ENCODE data around the gene ARID4B. TPM values are rescaled to one million over a fixed set of nuclear protein-coding genes. Genes with fewer than 3 reads are reported as not detected.
A peak's percentile ranks its signal among the peaks of the same experiment; 100 is the strongest.
"Not testable (repeated sequence)": the region's sequence is repeated elsewhere in the genome, so short reads cannot be mapped to it uniquely, and the experiment has no call there.

Gene ARID4B
- total RNA-seq, 1 donor from 2014 or later: 23.0 TPM

- H3K4me3 ChIP-seq (ENCODE audit: low read length in 3 of 3): peak overlapping the region; percentile 75 to 99 (median 98)
- peaks cover 11 to 22% (median 20%) of the 10 kb centered on the region in 3 donors for H3K36me3 ChIP-seq (ENCODE audit: control insufficient read depth in 3 of 3, insufficient read depth in 3 of 3, low read length in 3 of 3)
- no peaks in the 10 kb centered on the region for H3K9me3 ChIP-seq (ENCODE audit: control insufficient read depth in 3 of 3, low read length in 3 of 3)
- peak overlapping the region; percentile 70 for H3K27ac ChIP-seq (ENCODE audit: low read depth, low read length)
- no peaks in the 10 kb centered on the region for H3K27me3 ChIP-seq (ENCODE audit: control insufficient read depth in 3 of 3, insufficient read depth in 3 of 3, low read length in 3 of 3)
- H3K4me1 ChIP-seq (ENCODE audit: control insufficient read depth in 3 of 3, insufficient read depth in 3 of 3, low read length in 3 of 3): peaks cover 8 to 15% (median 10%) of the 10 kb centered on the region in 3 donors
- H3K9ac ChIP-seq (ENCODE audit: low read depth in 1 of 3, low read length in 3 of 3): peak overlapping the region; percentile 79 to 97 (median 93)
Observed at GRCh38 chr1:235160383-235160956, 167.5 kb downstream of the ARID4B start.

- H3K9ac ChIP-seq (ENCODE audit: low read depth in 1 of 3, low read length in 3 of 3); H3K27ac ChIP-seq (ENCODE audit: low read depth, low read length); H3K9me3 ChIP-seq (ENCODE audit: control insufficient read depth in 3 of 3, low read length in 3 of 3); H3K27me3 ChIP-seq (ENCODE audit: control insufficient read depth in 3 of 3, insufficient read depth in 3 of 3, low read length in 3 of 3); H3K4me3 ChIP-seq (ENCODE audit: low read length in 3 of 3): not testable (repeated sequence)
- Histone ChIP-seq H3K36me3 (ENCODE audit: control insufficient read depth in 3 of 3, insufficient read depth in 3 of 3, low read length in 3 of 3) (peaks cover 11 to 22% (median 20%) of the 10 kb centered on the region in 3 donors), H3K4me1 (ENCODE audit: control insufficient read depth in 3 of 3, insufficient read depth in 3 of 3, low read length in 3 of 3) (peaks cover 8 to 15% (median 10%) of the 10 kb centered on the region in 3 donors)
Observed at GRCh38 chr1:235159930-235160329, 168.0 kb downstream of the ARID4B start.

GRCh38 chr1:235159284-235159683, 168.7 kb downstream of the ARID4B start:
- H3K27ac ChIP-seq (ENCODE audit: low read depth, low read length); H3K27me3 ChIP-seq (ENCODE audit: control insufficient read depth in 3 of 3, insufficient read depth in 3 of 3, low read length in 3 of 3); H3K9ac ChIP-seq (ENCODE audit: low read depth in 1 of 3, low read length in 3 of 3); H3K4me3 ChIP-seq (ENCODE audit: low read length in 3 of 3); H3K9me3 ChIP-seq (ENCODE audit: control insufficient read depth in 3 of 3, low read length in 3 of 3): not testable (repeated sequence)
- H3K4me1 ChIP-seq (ENCODE audit: control insufficient read depth in 3 of 3, insufficient read depth in 3 of 3, low read length in 3 of 3): peaks cover 8 to 15% (median 10%) of the 10 kb centered on the region in 3 donors
- H3K36me3 ChIP-seq (ENCODE audit: control insufficient read depth in 3 of 3, insufficient read depth in 3 of 3, low read length in 3 of 3): peaks cover 11 to 26% (median 22%) of the 10 kb centered on the region in 3 donors

- Histone ChIP-seq H3K9ac (ENCODE audit: low read depth in 1 of 3, low read length in 3 of 3) (no peak overlapping the region), H3K36me3 (ENCODE audit: control insufficient read depth in 3 of 3, insufficient read depth in 3 of 3, low read length in 3 of 3) (peaks cover 13 to 30% (median 24%) of the 10 kb centered on the region in 3 donors), H3K4me1 (ENCODE audit: control insufficient read depth in 3 of 3, insufficient read depth in 3 of 3, low read length in 3 of 3) (peaks cover 8 to 15% (median 10%) of the 10 kb centered on the region in 3 donors), H3K9me3 (ENCODE audit: control insufficient read depth in 3 of 3, low read length in 3 of 3) (no peaks in the 10 kb centered on the region), H3K27ac (ENCODE audit: low read depth, low read length) (no peak overlapping the region), H3K4me3 (ENCODE audit: low read length in 3 of 3) (no peak overlapping the region), H3K27me3 (ENCODE audit: control insufficient read depth in 3 of 3, insufficient read depth in 3 of 3, low read length in 3 of 3) (no peaks in the 10 kb centered on the region)
Observed at GRCh38 chr1:235158680-235159079, 169.3 kb downstream of the ARID4B start.

- Histone ChIP-seq H3K36me3 (ENCODE audit: control insufficient read depth in 3 of 3, insufficient read depth in 3 of 3, low read length in 3 of 3) (peaks cover 15 to 35% (median 27%) of the 10 kb centered on the region in 3 donors), H3K27me3 (ENCODE audit: control insufficient read depth in 3 of 3, insufficient read depth in 3 of 3, low read length in 3 of 3) (no peaks in the 10 kb centered on the region), H3K9ac (ENCODE audit: low read depth in 1 of 3, low read length in 3 of 3) (no peak overlapping the region), H3K4me1 (ENCODE audit: control insufficient read depth in 3 of 3, insufficient read depth in 3 of 3, low read length in 3 of 3) (peaks cover 8 to 15% (median 10%) of the 10 kb centered on the region in 3 donors), H3K4me3 (ENCODE audit: low read length in 3 of 3) (no peak overlapping the region), H3K27ac (ENCODE audit: low read depth, low read length) (no peak overlapping the region), H3K9me3 (ENCODE audit: control insufficient read depth in 3 of 3, low read length in 3 of 3) (no peaks in the 10 kb centered on the region)
Observed at GRCh38 chr1:235157150-235157549, 170.8 kb downstream of the ARID4B start.

GRCh38 chr1:235156740-235157139, 171.2 kb downstream of the ARID4B start:
- H3K4me1 ChIP-seq (ENCODE audit: control insufficient read depth in 3 of 3, insufficient read depth in 3 of 3, low read length in 3 of 3): peaks cover 5 to 12% (median 9%) of the 10 kb centered on the region in 3 donors
- H3K9ac ChIP-seq (ENCODE audit: low read depth in 1 of 3, low read length in 3 of 3): no peak overlapping the region
- no peak overlapping the region for H3K4me3 ChIP-seq (ENCODE audit: low read length in 3 of 3)
- H3K36me3 ChIP-seq (ENCODE audit: control insufficient read depth in 3 of 3, insufficient read depth in 3 of 3, low read length in 3 of 3): peaks cover 15 to 36% (median 29%) of the 10 kb centered on the region in 3 donors
- H3K27me3 ChIP-seq (ENCODE audit: control insufficient read depth in 3 of 3, insufficient read depth in 3 of 3, low read length in 3 of 3): no peaks in the 10 kb centered on the region
- no peaks in the 10 kb centered on the region for H3K9me3 ChIP-seq (ENCODE audit: control insufficient read depth in 3 of 3, low read length in 3 of 3)
- H3K27ac ChIP-seq (ENCODE audit: low read depth, low read length): no peak overlapping the region

GRCh38 chr1:235156265-235156664, 171.7 kb downstream of the ARID4B start:
- H3K36me3 ChIP-seq (ENCODE audit: control insufficient read depth in 3 of 3, insufficient read depth in 3 of 3, low read length in 3 of 3): peaks cover 15 to 40% (median 34%) of the 10 kb centered on the region in 3 donors
- H3K27me3 ChIP-seq (ENCODE audit: control insufficient read depth in 3 of 3, insufficient read depth in 3 of 3, low read length in 3 of 3): no peaks in the 10 kb centered on the region
- no peak overlapping the region for H3K4me3 ChIP-seq (ENCODE audit: low read length in 3 of 3)
- H3K9ac ChIP-seq (ENCODE audit: low read depth in 1 of 3, low read length in 3 of 3): no peak overlapping the region
- H3K9me3 ChIP-seq (ENCODE audit: control insufficient read depth in 3 of 3, low read length in 3 of 3): no peaks in the 10 kb centered on the region
- no peak overlapping the region for H3K27ac ChIP-seq (ENCODE audit: low read depth, low read length)
- H3K4me1 ChIP-seq (ENCODE audit: control insufficient read depth in 3 of 3, insufficient read depth in 3 of 3, low read length in 3 of 3): peaks cover 3 to 11% (median 4%) of the 10 kb centered on the region in 3 donors

GRCh38 chr1:235152235-235152634, 175.7 kb downstream of the ARID4B start:
- no peak overlapping the region for H3K4me3 ChIP-seq (ENCODE audit: low read length in 3 of 3)
- H3K9ac ChIP-seq (ENCODE audit: low read depth in 1 of 3, low read length in 3 of 3): no peak overlapping the region
- H3K27ac ChIP-seq (ENCODE audit: low read depth, low read length): no peak overlapping the region
- H3K9me3 ChIP-seq (ENCODE audit: control insufficient read depth in 3 of 3, low read length in 3 of 3): no peaks in the 10 kb centered on the region
- no peaks in the 10 kb centered on the region for H3K4me1 ChIP-seq (ENCODE audit: control insufficient read depth in 3 of 3, insufficient read depth in 3 of 3, low read length in 3 of 3)
- H3K27me3 ChIP-seq (ENCODE audit: control insufficient read depth in 3 of 3, insufficient read depth in 3 of 3, low read length in 3 of 3): no peaks in the 10 kb centered on the region
- H3K36me3 ChIP-seq (ENCODE audit: control insufficient read depth in 3 of 3, insufficient read depth in 3 of 3, low read length in 3 of 3): peaks cover 13 to 51% (median 30%) of the 10 kb centered on the region in 3 donors

- no peak overlapping the region for H3K9ac ChIP-seq (ENCODE audit: low read depth in 1 of 3, low read length in 3 of 3)
- no peaks in the 10 kb centered on the region for H3K9me3 ChIP-seq (ENCODE audit: control insufficient read depth in 3 of 3, low read length in 3 of 3)
- no peaks in the 10 kb centered on the region for H3K4me1 ChIP-seq (ENCODE audit: control insufficient read depth in 3 of 3, insufficient read depth in 3 of 3, low read length in 3 of 3)
- peaks cover 7 to 40% (median 20%) of the 10 kb centered on the region in 3 donors for H3K36me3 ChIP-seq (ENCODE audit: control insufficient read depth in 3 of 3, insufficient read depth in 3 of 3, low read length in 3 of 3)
- H3K27ac ChIP-seq (ENCODE audit: low read depth, low read length): no peak overlapping the region
- H3K4me3 ChIP-seq (ENCODE audit: low read length in 3 of 3): no peak overlapping the region
- H3K27me3 ChIP-seq (ENCODE audit: control insufficient read depth in 3 of 3, insufficient read depth in 3 of 3, low read length in 3 of 3): no peaks in the 10 kb centered on the region
Observed at GRCh38 chr1:235151033-235151432, 176.9 kb downstream of the ARID4B start.

- Histone ChIP-seq H3K4me3 (ENCODE audit: low read length in 3 of 3) (no peak overlapping the region), H3K9me3 (ENCODE audit: control insufficient read depth in 3 of 3, low read length in 3 of 3) (no peaks in the 10 kb centered on the region), H3K36me3 (ENCODE audit: control insufficient read depth in 3 of 3, insufficient read depth in 3 of 3, low read length in 3 of 3) (peaks cover 7 to 49% (median 28%) of the 10 kb centered on the region in 3 donors), H3K27me3 (ENCODE audit: control insufficient read depth in 3 of 3, insufficient read depth in 3 of 3, low read length in 3 of 3) (no peaks in the 10 kb centered on the region), H3K27ac (ENCODE audit: low read depth, low read length) (no peak overlapping the region), H3K4me1 (ENCODE audit: control insufficient read depth in 3 of 3, insufficient read depth in 3 of 3, low read length in 3 of 3) (no peaks in the 10 kb centered on the region), H3K9ac (ENCODE audit: low read depth in 1 of 3, low read length in 3 of 3) (no peak overlapping the region)
Observed at GRCh38 chr1:235149824-235150223, 178.2 kb downstream of the ARID4B start.

Data from skeletal muscle tissue (tissue), 4 donors.